ENCODE measurements around the gene ANXA11.
"Not testable (repeated sequence)": the region's sequence is repeated elsewhere in the genome, so short reads cannot be mapped to it uniquely, and the experiment has no call there.

DNA sequence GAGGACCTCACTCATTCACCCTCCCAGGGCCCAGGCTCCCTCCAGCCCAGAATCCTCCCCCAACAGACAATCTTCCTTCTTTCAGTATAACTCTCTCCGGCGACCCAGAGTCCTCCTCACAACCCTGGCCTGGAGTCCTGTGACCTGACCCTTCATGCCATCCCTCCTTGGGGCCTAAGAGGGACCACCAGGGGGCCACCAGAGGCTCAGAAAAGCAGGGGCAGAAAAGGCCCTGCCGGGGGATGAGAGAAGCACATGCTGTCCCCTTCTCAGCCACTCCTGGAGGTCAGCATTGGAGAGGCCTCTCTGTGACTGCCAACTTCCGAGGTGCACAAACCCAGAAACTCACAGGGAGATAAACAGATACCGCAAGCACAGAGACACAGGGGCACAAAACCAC lies 31.1 kb upstream of the ANXA11 start:
- TF ChIP-seq, protein P1, sequence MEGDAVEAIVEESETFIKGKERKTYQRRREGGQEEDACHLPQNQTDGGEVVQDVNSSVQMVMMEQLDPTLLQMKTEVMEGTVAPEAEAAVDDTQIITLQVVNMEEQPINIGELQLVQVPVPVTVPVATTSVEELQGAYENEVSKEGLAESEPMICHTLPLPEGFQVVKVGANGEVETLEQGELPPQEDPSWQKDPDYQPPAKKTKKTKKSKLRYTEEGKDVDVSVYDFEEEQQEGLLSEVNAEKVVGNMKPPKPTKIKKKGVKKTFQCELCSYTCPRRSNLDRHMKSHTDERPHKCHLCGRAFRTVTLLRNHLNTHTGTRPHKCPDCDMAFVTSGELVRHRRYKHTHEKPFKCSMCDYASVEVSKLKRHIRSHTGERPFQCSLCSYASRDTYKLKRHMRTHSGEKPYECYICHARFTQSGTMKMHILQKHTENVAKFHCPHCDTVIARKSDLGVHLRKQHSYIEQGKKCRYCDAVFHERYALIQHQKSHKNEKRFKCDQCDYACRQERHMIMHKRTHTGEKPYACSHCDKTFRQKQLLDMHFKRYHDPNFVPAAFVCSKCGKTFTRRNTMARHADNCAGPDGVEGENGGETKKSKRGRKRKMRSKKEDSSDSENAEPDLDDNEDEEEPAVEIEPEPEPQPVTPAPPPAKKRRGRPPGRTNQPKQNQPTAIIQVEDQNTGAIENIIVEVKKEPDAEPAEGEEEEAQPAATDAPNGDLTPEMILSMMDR (IDR thresholded peaks at IDR 0.05): not testable (repeated sequence)
- not testable (repeated sequence) for TF ChIP-seq POLR2A (IDR thresholded peaks at IDR 0.05)

Data from testis (tissue), 2 donors.